ENCODE data around the gene MTHFD1L.

GRCh38 chr6:150949526-150949925, 84.0 kb downstream of the MTHFD1L start:
- TF ChIP-seq EZH2 (IDR thresholded peaks at IDR 0.05) (no peak), POLR2AphosphoS5 (IDR thresholded peaks at IDR 0.05; ENCODE audit: borderline replicate concordance, low read depth, low read length) (no peak)
